Activated CD4-positive, alpha-beta memory T cell treated with anti-CD3 and anti-CD28 coated beads for 36 hours (primary cell): ENCODE measurements around the gene LIN37. TPM values are rescaled to one million over a fixed set of nuclear protein-coding genes. Genes with fewer than 3 reads are reported as not detected.

Source experiments
- CTCF ChIA-PET: fragments of 350-600 bp; sonication (Branson Sonifier 250); formaldehyde crosslinking; loops from one replicate; lab custom pipeline; 2021; ENCODE audit warnings: antibody characterized with exemption, inconsistent platforms; lab: Charles Lee
- POLR2A ChIA-PET: fragments of 350-600 bp; sonication (Branson Sonifier 250); formaldehyde crosslinking; loops from one replicate; lab custom pipeline; 2021; ENCODE audit warnings: antibody characterized with exemption; lab: Charles Lee
- DNase-seq: peaks from one replicate; pipeline ENCODE4 v3.0.0-alpha.2; 2020
- H3K27ac Mint-ChIP-seq: one replicate; pipeline ENCODE4 v1.8.0; 2021; ENCODE audit warnings: mixed read lengths
- H3K27me3 Mint-ChIP-seq: one replicate; pipeline ENCODE4 v1.8.0; 2021; ENCODE audit warnings: mixed read lengths
- H3K36me3 Mint-ChIP-seq: one replicate; pipeline ENCODE4 v1.8.0; 2021; ENCODE audit warnings: mixed read lengths
- H3K4me1 Mint-ChIP-seq: one replicate; pipeline ENCODE4 v1.8.0; 2021; ENCODE audit warnings: low read depth, mixed read lengths
- H3K4me3 Mint-ChIP-seq: one replicate; pipeline ENCODE4 v1.8.0; 2021; ENCODE audit warnings: mild to moderate bottlenecking, mixed read lengths
- H3K9me3 Mint-ChIP-seq: one replicate; pipeline ENCODE4 v1.8.0; 2021; ENCODE audit warnings: mixed read lengths
- intact Hi-C: fragments of 100-400 bp; cut with micrococcal nuclease; formaldehyde crosslinking; loops from one replicate; pipeline ENCODE4 v1.15.1; 2023
- total RNA-seq, 2 experiments: library from RNA; stranded (reverse); gene quantifications; one replicate each; pipeline ENCODE4 v1.2.3, GENCODE V29; 2021

LIN37 gene
- total RNA-seq, 2 experiments from 2014 or later = 7.5 TPM

DNA sequence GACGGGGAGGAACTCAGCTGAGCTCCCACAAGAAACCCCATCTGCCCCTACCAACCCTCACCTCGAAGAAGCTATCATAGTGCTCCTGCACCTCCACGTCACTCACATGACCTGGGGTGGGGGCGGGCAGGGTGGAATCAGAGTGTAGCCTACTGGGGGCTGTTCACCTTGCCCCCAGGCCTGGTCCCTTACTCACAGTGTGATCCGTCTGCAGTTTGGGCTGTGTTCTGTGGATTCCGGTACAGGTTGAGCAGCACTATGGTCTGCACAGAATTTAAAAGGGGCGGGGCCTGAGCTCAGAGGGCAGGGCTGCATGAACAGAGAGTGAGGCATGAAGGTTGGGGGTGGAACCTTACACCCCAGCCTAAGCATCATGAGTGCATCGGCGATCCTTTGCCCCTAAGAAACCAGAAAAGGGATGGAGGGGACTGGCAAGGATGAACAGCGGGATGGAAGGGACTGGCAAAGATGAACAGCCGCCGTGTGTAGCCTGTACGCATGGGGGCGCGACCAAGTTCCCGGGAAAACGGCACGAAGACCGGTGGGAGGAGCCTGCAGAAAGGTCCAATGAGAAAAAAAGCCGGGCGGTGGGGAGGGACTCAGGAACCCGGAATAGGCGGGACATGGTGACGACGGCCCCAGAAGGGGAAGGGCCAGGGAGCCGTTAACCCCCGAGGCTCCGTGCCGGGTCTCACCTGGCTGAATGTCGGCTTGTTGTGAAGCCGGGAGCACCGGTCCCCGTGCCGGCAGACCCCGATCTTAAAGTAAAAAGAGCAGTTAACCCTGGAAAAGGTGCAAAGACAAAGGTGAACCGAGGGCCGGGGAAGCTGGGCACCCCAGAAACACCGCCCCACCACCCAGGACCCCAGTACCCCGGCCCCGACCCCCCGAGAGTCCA is 3.7 kb upstream of the LIN37 start:
- intact Hi-C loops = loop anchor here (1.0 to 10.0 kb wide), 8 partner anchors 28 to 470 kb away; partner anchors contain the start of genes ARHGAP33, COX6B1, ETV2 and NFKBID
- peak overlapping the region; percentile 93 for H3K4me3 Mint-ChIP-seq
- H3K36me3 Mint-ChIP-seq = peaks cover 24% of the 10 kb centered on the region
- ChIA-PET CTCF (interaction anchor here (0.7 to 2.1 kb wide), 7 partner anchors 11 to 187 kb away, joined by 3 to 10 read pairs (median 4); no protein-coding TSS in a partner anchor), POLR2A (interaction anchor here (3.5 to 4.3 kb wide), 2 partner anchors 26 to 32 kb away, joined by 13 to 45 read pairs; partner anchors contain the start of gene KMT2B)
- H3K27me3 Mint-ChIP-seq = no peaks in the 10 kb centered on the region
- H3K9me3 Mint-ChIP-seq = no peaks in the 10 kb centered on the region
- H3K27ac Mint-ChIP-seq = peak overlapping the region; percentile 98
- H3K4me1 Mint-ChIP-seq = peaks cover 46% of the 10 kb centered on the region
- peak; percentile 96 for DNase-seq

- ChIA-PET CTCF (interaction anchor here (0.9 to 1.5 kb wide), 3 partner anchors 51 to 187 kb away, joined by 3 to 10 read pairs (median 7); no protein-coding TSS in a partner anchor), POLR2A (interaction anchor here (3.5 to 4.3 kb wide), 2 partner anchors 27 to 33 kb away, joined by 13 to 45 read pairs; partner anchors contain the start of gene KMT2B)
- peaks cover 51% of the 10 kb centered on the region for H3K4me1 Mint-ChIP-seq
- no peaks in the 10 kb centered on the region for H3K27me3 Mint-ChIP-seq
- H3K27ac Mint-ChIP-seq = peak within 1 kb of the TSS; percentile 98
- H3K36me3 Mint-ChIP-seq = peaks cover 21% of the 10 kb centered on the region
- no peaks in the 10 kb centered on the region for H3K9me3 Mint-ChIP-seq
- peak within 1 kb of the TSS; percentile 93 for H3K4me3 Mint-ChIP-seq
- intact Hi-C loops = loop anchor here (1.0 to 10.0 kb wide), 8 partner anchors 29 to 469 kb away; partner anchors contain the start of genes ARHGAP33, COX6B1, ETV2 and NFKBID
- peak; percentile 98 for DNase-seq
Measured at GRCh38 chr19:35745328-35746086, 2.9 kb upstream of the LIN37 start, which contains the start of the genes PSENEN and U2AF1L4. Gene PSENEN, plus strand, starts transcription at chr19:35745651. Its CDS starts 280 bp downstream, at chr19:35745931. Gene U2AF1L4, minus strand, starts transcription at chr19:35745418. Its CDS starts 27 bp downstream, at chr19:35745391.

- POLR2A ChIA-PET = interaction anchor here (3.5 to 4.3 kb wide), 2 partner anchors 28 to 33 kb away, joined by 13 to 45 read pairs; partner anchors contain the start of gene KMT2B
- intact Hi-C loops = loop anchor here (5.0 to 10.0 kb wide), 4 partner anchors 101 to 469 kb away; partner anchors contain the start of genes COX6B1, ETV2, OVOL3 and POLR2I
- no peaks in the 10 kb centered on the region for H3K9me3 Mint-ChIP-seq
- peak overlapping the region; percentile 98 for H3K27ac Mint-ChIP-seq
- DNase-seq = no peak
- peak overlapping the region; percentile 93 for H3K4me3 Mint-ChIP-seq
- H3K36me3 Mint-ChIP-seq = peaks cover 16% of the 10 kb centered on the region
- H3K4me1 Mint-ChIP-seq = peaks cover 51% of the 10 kb centered on the region
- no peaks in the 10 kb centered on the region for H3K27me3 Mint-ChIP-seq
- CTCF ChIA-PET = interaction anchor here (0.9 to 1.5 kb wide), 2 partner anchors 73 to 186 kb away, joined by 3 to 7 read pairs; no protein-coding TSS in a partner anchor
Measured at GRCh38 chr19:35746087-35746462, 2.3 kb upstream of the LIN37 start.

DNA sequence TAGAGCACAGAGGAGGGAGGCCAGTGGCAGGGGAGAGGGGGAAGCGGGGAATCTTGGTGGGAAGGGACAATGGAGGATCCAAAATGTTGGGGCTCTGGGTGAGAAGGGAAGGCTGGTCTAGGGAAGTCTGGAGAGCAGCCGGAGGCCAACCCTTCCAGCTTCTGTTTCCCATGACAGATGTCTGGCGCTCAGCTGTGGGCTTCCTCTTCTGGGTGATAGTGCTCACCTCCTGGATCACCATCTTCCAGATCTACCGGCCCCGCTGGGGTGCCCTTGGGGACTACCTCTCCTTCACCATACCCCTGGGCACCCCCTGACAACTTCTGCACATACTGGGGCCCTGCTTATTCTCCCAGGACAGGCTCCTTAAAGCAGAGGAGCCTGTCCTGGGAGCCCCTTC is 1.8 kb upstream of the LIN37 start:
- POLR2A ChIA-PET = interaction anchor here (3.5 kb wide), 1 partner anchor 28 kb away, joined by 13 read pairs; the partner anchor contains the start of gene KMT2B
- H3K4me1 Mint-ChIP-seq = peaks cover 51% of the 10 kb centered on the region
- H3K36me3 Mint-ChIP-seq = peaks cover 16% of the 10 kb centered on the region
- no peaks in the 10 kb centered on the region for H3K27me3 Mint-ChIP-seq
- DNase-seq = no peak
- peak overlapping the region; percentile 98 for H3K27ac Mint-ChIP-seq
- CTCF ChIA-PET = no interaction called here
- H3K9me3 Mint-ChIP-seq = no peaks in the 10 kb centered on the region
- peak overlapping the region; percentile 93 for H3K4me3 Mint-ChIP-seq
- intact Hi-C loops = loop anchor here (5.0 to 10.0 kb wide), 4 partner anchors 102 to 468 kb away; partner anchors contain the start of genes COX6B1, ETV2, OVOL3 and POLR2I

GRCh38 chr19:35750167-35750566 is 1.8 kb downstream of the LIN37 start:
- Mint-ChIP-seq H3K36me3 (peaks cover 4% of the 10 kb centered on the region), H3K4me3 (no peak overlapping the region), H3K27me3 (no peaks in the 10 kb centered on the region), H3K9me3 (no peaks in the 10 kb centered on the region), H3K4me1 (peaks cover 31% of the 10 kb centered on the region), H3K27ac (no peak overlapping the region)
- ChIA-PET POLR2A (no interaction called here), CTCF (interaction anchor here (1.1 to 1.4 kb wide), 2 partner anchors 56 to 181 kb away, joined by 3 read pairs; no protein-coding TSS in a partner anchor)
- DNase-seq = no peak
- intact Hi-C loops = no loop called here

DNA sequence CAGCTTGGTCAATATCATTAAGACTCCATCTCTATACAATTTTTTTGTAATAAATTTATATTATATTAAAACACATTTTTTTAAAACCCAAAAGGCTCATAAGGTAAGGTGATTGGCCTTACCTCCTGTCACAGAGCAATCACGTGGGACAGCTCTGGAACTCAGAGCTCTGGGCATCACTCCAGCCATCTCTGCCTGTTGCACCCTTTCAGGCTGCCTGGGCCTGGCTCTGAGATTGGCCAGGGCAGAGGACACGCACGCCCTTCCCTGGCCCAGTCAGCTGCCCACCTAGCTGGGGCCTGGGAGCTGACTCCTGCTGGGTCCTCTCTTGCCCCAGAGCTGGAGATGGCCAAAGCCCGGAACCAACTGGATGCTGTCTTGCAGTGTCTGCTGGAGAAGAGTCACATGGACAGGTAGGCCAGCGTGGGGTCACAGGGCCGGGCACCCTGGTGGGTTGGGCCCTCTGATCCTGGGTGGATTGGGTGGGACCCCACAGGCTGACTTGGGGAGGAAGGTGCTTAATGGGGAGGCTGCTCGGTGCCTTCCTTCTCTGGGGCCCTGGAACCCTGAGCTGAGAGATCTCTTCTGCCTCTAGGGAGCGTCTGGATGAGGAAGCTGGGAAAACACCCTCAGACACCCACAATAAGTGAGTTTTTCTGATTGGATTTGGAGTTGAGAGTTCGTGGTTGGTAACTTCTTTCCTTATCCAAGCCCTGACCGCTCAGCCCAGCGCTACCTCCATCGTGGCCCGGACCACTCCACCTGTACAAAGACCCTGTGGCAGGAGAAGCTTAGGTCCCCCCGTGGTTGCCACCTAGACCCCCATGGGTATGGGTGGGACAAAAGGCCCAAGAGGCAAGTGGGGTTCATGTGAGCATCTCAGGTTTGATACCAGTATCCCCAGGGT is 3.7 kb downstream of the LIN37 start:
- no peak overlapping the region for H3K27ac Mint-ChIP-seq
- intact Hi-C loops = no loop called here
- DNase-seq = no peak
- peaks cover 6% of the 10 kb centered on the region for H3K36me3 Mint-ChIP-seq
- ChIA-PET POLR2A (no interaction called here), CTCF (interaction anchor here (1.3 kb wide), 1 partner anchor 60 kb away, joined by 8 read pairs; no protein-coding TSS in a partner anchor)
- H3K4me1 Mint-ChIP-seq = peaks cover 30% of the 10 kb centered on the region
- H3K4me3 Mint-ChIP-seq = no peak overlapping the region
- H3K27me3 Mint-ChIP-seq = no peaks in the 10 kb centered on the region
- no peaks in the 10 kb centered on the region for H3K9me3 Mint-ChIP-seq

- POLR2A ChIA-PET = no interaction called here
- no peaks in the 10 kb centered on the region for H3K9me3 Mint-ChIP-seq
- no peak overlapping the region for H3K4me3 Mint-ChIP-seq
- H3K27ac Mint-ChIP-seq = no peak overlapping the region
- intact Hi-C loops = no loop called here
- peaks cover 7% of the 10 kb centered on the region for H3K36me3 Mint-ChIP-seq
- DNase-seq = no peak
- H3K4me1 Mint-ChIP-seq = peaks cover 28% of the 10 kb centered on the region
- CTCF ChIA-PET = interaction anchor here (1.3 kb wide), 1 partner anchor 61 kb away, joined by 8 read pairs; no protein-coding TSS in a partner anchor
- no peaks in the 10 kb centered on the region for H3K27me3 Mint-ChIP-seq
Measured at GRCh38 chr19:35752746-35753350, 4.5 kb downstream of the LIN37 start.

DNA sequence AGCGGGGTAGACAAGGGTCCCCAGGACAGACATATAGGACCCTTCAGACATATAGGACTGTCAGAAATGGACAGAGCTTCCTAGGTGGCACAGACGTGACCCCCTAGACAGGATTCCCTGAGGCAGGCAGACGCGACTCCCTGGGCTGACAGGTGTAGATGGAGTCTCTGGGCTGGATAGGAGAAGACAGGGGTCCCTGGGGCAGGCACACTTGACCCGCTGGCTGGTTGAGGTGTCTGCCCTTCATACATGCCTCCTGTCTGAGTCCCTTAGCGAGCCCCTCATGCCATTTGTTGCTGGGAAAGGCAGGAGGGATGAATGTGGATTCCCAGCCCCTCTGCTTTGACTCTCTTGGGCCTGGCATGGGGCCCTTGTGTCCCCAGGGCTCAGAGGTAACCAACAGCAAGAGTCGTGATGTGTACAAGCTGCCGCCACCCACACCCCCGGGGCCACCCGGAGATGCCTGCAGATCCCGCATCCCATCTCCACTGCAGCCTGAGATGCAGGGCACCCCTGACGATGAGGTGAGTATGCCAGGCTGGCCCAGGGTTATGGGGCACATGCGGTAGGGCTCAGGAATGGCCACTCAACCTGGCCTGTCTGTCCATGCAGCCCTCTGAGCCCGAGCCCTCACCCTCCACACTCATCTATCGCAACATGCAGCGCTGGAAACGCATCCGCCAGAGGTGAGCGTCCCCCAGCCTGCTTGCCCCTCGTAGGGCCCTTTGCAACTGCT is 5.4 kb downstream of the LIN37 start:
- ChIA-PET CTCF (no interaction called here), POLR2A (no interaction called here)
- Mint-ChIP-seq H3K4me3 (no peak overlapping the region), H3K27me3 (no peaks in the 10 kb centered on the region), H3K36me3 (peaks cover 9% of the 10 kb centered on the region), H3K27ac (no peak overlapping the region), H3K9me3 (no peaks in the 10 kb centered on the region), H3K4me1 (peaks cover 26% of the 10 kb centered on the region)
- DNase-seq = no peak
- intact Hi-C loops = no loop called here

- ChIA-PET POLR2A (no interaction called here), CTCF (no interaction called here)
- Mint-ChIP-seq H3K4me3 (no peak overlapping the region), H3K27ac (no peak overlapping the region), H3K36me3 (peaks cover 12% of the 10 kb centered on the region), H3K4me1 (peaks cover 29% of the 10 kb centered on the region), H3K9me3 (no peaks in the 10 kb centered on the region), H3K27me3 (no peaks in the 10 kb centered on the region)
- DNase-seq = no peak
- intact Hi-C loops = no loop called here
Measured at GRCh38 chr19:35754370-35755130, 6.2 kb downstream of the LIN37 start.
